MM.1S (cell line): Measurements from ENCODE around the gene SH3PXD2B.
A peak's percentile ranks its signal among the peaks of the same experiment; 100 is the strongest.
"Not testable (repeated sequence)": the region's sequence is repeated elsewhere in the genome, so short reads cannot be mapped to it uniquely, and the experiment has no call there.

ENCODE experiments used
- DNase-seq: peaks from one replicate; pipeline ENCODE4 v3.0.0-alpha.2; 2015
- H2AFZ ChIP-seq: fragments of 300-600 bp; sonication (generic); 2 replicates; pipeline ENCODE4 v1.6.0; 2016; ENCODE audit warnings: antibody characterized with exemption, low read length
- H3F3A ChIP-seq: fragments of 300-600 bp; sonication (generic); 2 replicates; pipeline ENCODE4 v1.6.1; 2016; ENCODE audit warnings: mild to moderate bottlenecking, antibody characterized with exemption, low read length, moderate library complexity, mixed read lengths; ENCODE audit not compliant: insufficient read depth
- H3K27ac ChIP-seq: fragments of 300-600 bp; sonication (generic); 2 replicates; pipeline ENCODE4 v1.5.1; 2016; ENCODE audit warnings: mild to moderate bottlenecking, low read length
- H3K27me3 ChIP-seq: fragments of 300-600 bp; sonication (generic); replicated peaks from 2 replicates; pipeline ENCODE4 v1.6.0; 2016; ENCODE audit warnings: low read length; ENCODE audit not compliant: insufficient read depth
- H3K36me3 ChIP-seq: fragments of 300-600 bp; sonication (generic); replicated peaks from 2 replicates; pipeline ENCODE4 v1.6.1; 2016; ENCODE audit warnings: mild to moderate bottlenecking, low read length, mixed read lengths; ENCODE audit not compliant: insufficient read depth
- H3K4me1 ChIP-seq: fragments of 300-600 bp; sonication (generic); 2 replicates; pipeline ENCODE4 v1.6.1; 2016; ENCODE audit warnings: low read length, mixed read lengths
- H3K4me2 ChIP-seq: fragments of 300-600 bp; sonication (generic); 2 replicates; pipeline ENCODE4 v1.6.0; 2016; ENCODE audit warnings: low read depth, low read length
- H3K4me3 ChIP-seq: fragments of 300-600 bp; sonication (generic); 2 replicates; pipeline ENCODE4 v1.5.1; 2016; ENCODE audit warnings: low read length, mixed read lengths
- H3K79me2 ChIP-seq: fragments of 300-600 bp; sonication (generic); 2 replicates; pipeline ENCODE4 v1.6.1; 2016; ENCODE audit warnings: mixed run types, low read length, mixed read lengths
- H3K9ac ChIP-seq: fragments of 300-600 bp; sonication (generic); 2 replicates; pipeline ENCODE4 v1.6.1; 2016; ENCODE audit warnings: low read length, mixed read lengths
- H3K9me2 ChIP-seq: fragments of 300-600 bp; sonication (generic); replicated peaks from 2 replicates; pipeline ENCODE4 v1.6.1; 2016; ENCODE audit warnings: mild to moderate bottlenecking, low read length, mixed read lengths; ENCODE audit not compliant: insufficient read depth
- H3K9me3 ChIP-seq: fragments of 300-600 bp; sonication (generic); replicated peaks from 2 replicates; pipeline ENCODE4 v1.6.1; 2016; ENCODE audit warnings: mild to moderate bottlenecking, low read length, mixed read lengths; ENCODE audit not compliant: insufficient read depth
- H4K20me1 ChIP-seq: fragments of 300-600 bp; sonication (generic); 2 replicates; pipeline ENCODE4 v1.6.1; 2016; ENCODE audit warnings: mild to moderate bottlenecking, low read length, moderate library complexity, mixed read lengths; ENCODE audit not compliant: insufficient read depth
- CTCF ChIP-seq: fragments of 300-600 bp; sonication (generic); IDR thresholded peaks from 2 replicates; pipeline ENCODE4 v1.5.1; 2016; ENCODE audit warnings: antibody characterized with exemption, low read length, mixed read lengths
- EZH2 ChIP-seq: fragments of 300-600 bp; sonication (generic); optimal IDR thresholded peaks from 2 replicates; pipeline ENCODE3; 2017; ENCODE audit warnings: low read depth, mild to moderate bottlenecking, antibody characterized with exemption, low read length, mixed read lengths
- EZH2phosphoT487 ChIP-seq: fragments of 300-600 bp; sonication (generic); IDR thresholded peaks from 2 replicates; pipeline ENCODE4 v1.6.1; 2018; ENCODE audit warnings: antibody characterized with exemption, low read length

SH3PXD2B gene

GRCh38 chr5:172293745-172294342 lies 160.5 kb downstream of the SH3PXD2B start:
- Histone ChIP-seq H3K79me2 (no peaks in the 10 kb centered on the region), H3K4me1 (no peaks in the 10 kb centered on the region), H3K4me3 (no peak overlapping the region), H2AFZ (no peak overlapping the region), H3F3A (no peaks in the 10 kb centered on the region), H3K36me3 (no peaks in the 10 kb centered on the region), H3K9me2 (no peaks in the 10 kb centered on the region), H3K9ac (no peak overlapping the region), H3K27ac (no peak overlapping the region), H4K20me1 (no peaks in the 10 kb centered on the region), H3K4me2 (no peak overlapping the region), H3K9me3 (no peaks in the 10 kb centered on the region), H3K27me3 (no peaks in the 10 kb centered on the region)
- no peak for DNase-seq
- TF ChIP-seq CTCF = no peak
- no peak for TF ChIP-seq EZH2
- no peak for TF ChIP-seq EZH2phosphoT487

DNA sequence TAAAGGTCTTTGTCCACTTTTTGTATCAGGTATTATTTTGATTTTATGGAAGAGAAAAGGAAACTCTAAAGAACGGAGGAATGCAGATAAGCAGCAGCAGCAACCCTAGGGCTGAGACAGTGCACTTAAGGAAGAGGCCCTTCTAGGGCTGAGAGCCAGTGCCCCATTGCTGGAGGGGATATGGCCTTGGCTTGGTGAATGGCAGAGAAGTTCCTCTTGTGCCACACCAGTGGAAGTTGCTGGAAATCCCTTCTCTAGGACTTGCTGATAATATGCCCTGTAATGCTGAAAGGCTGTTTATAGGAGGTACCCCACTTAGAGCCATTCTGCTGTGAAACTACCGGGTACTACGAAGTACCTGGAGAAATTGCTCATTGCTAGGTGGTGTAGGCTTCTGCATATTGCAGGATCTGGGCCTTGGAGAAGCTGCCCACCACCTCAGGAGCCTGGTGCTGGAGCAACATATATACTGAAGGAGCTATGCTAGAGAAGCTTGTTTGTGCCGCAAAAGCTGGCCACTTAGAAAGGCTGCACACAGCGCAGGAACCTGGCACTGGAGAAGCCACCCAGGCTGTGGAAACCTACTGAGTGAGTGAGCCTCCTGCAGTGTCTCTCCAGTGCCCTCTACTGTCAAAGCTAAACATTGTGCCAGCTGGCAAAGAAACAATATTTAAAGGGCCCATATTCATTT lies 161.1 kb downstream of the SH3PXD2B start:
- Histone ChIP-seq H3K4me3 (no peak overlapping the region), H3K9me3 (no peaks in the 10 kb centered on the region), H3K27me3 (no peaks in the 10 kb centered on the region), H3K9me2 (no peaks in the 10 kb centered on the region), H3K27ac (no peak overlapping the region), H3K79me2 (no peaks in the 10 kb centered on the region), H3K4me1 (no peaks in the 10 kb centered on the region), H3K36me3 (no peaks in the 10 kb centered on the region), H3K9ac (no peak overlapping the region), H2AFZ (no peak overlapping the region), H3K4me2 (no peak overlapping the region), H3F3A (no peaks in the 10 kb centered on the region), H4K20me1 (no peaks in the 10 kb centered on the region)
- no peak for TF ChIP-seq EZH2phosphoT487
- TF ChIP-seq EZH2 = no peak
- peak; percentile 89 for TF ChIP-seq CTCF
- DNase-seq = peak; percentile 76

DNA sequence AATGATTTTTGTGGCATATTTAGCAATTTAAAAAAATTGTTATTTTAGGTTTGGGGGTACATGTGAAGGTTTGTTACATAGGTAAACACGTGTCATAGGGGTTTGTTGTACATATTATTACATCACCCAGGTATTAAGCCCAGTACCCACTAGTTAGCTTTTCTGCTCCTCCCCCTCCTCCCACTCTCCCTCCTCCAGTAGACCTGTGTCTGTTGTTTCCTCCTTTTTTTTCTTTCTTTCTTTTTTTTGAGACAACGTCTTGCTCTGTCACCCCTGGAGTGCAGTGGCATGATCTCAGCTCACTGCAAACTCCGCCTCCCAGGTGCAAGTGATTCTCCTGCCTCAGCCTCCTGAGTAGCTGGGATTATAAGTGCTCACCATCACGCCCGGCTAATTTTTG lies 162.5 kb downstream of the SH3PXD2B start:
- H3K79me2 ChIP-seq, H3K9me3 ChIP-seq, H3K27me3 ChIP-seq, H3K9ac ChIP-seq, H2AFZ ChIP-seq, H3K27ac ChIP-seq, H3K9me2 ChIP-seq, H4K20me1 ChIP-seq, H3K4me3 ChIP-seq, H3F3A ChIP-seq, DNase-seq, H3K4me1 ChIP-seq, H3K36me3 ChIP-seq, H3K4me2 ChIP-seq: not testable (repeated sequence)

GRCh38 chr5:172288465-172288864 lies 165.9 kb downstream of the SH3PXD2B start:
- Histone ChIP-seq H3K27me3 (peaks cover 10% of the 10 kb centered on the region; the same call in 1 of the 2 replicates), H3K79me2 (no peaks in the 10 kb centered on the region), H3K9me2 (no peaks in the 10 kb centered on the region), H3K4me2 (no peak overlapping the region), H3K9me3 (no peaks in the 10 kb centered on the region), H2AFZ (no peak overlapping the region), H3K9ac (no peak overlapping the region), H3K36me3 (no peaks in the 10 kb centered on the region), H4K20me1 (no peaks in the 10 kb centered on the region), H3K4me1 (no peaks in the 10 kb centered on the region), H3K4me3 (no peak overlapping the region), H3F3A (no peaks in the 10 kb centered on the region), H3K27ac (no peak overlapping the region)
- DNase-seq = no peak
- TF ChIP-seq EZH2phosphoT487 (no peak), CTCF (no peak), EZH2 (no peak)

GRCh38 chr5:172287140-172287539 lies 167.2 kb downstream of the SH3PXD2B start:
- H3K9me2 ChIP-seq, H3K4me1 ChIP-seq, H3K27ac ChIP-seq, H3K4me2 ChIP-seq, H3K4me3 ChIP-seq, H4K20me1 ChIP-seq, H3K9me3 ChIP-seq, H3K36me3 ChIP-seq, H2AFZ ChIP-seq, H3K9ac ChIP-seq, DNase-seq, H3F3A ChIP-seq: not testable (repeated sequence)
- H3K79me2 ChIP-seq = peaks cover 12% of the 10 kb centered on the region
- H3K27me3 ChIP-seq = peaks cover 10% of the 10 kb centered on the region; the same call in 1 of the 2 replicates
